ENCODE measurements around the gene AGBL4.

Gene AGBL4

DNA sequence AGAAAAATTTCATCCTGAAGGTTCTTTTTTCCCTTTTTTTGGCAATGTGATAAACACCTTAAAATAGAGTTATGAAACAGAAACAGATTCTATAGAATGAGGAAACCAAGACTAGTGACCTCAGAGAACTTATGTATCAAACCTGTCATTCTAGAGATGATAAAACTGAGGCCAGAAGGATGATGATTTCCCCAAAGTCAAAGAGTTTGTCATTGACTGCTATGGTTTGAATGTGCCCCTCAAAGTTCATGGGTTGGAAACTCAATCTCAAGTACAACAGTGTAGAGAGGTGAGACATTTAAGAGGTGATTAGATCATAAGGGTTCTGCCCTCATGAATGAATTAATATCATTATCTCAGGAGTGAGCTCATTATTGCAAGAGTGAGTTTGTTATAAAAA is 1233.4 kb downstream of the AGBL4 start:
- no peaks in the 10 kb centered on the region for H3K36me3 ChIP-seq (ENCODE audit: insufficient read depth, low read length)
- no peak for DNase-seq
- no peak for ATAC-seq (ENCODE audit: insufficient read depth, low read depth)
- H3K27ac ChIP-seq (ENCODE audit: low read length), result no peak overlapping the region
- no peak overlapping the region for H3K9ac ChIP-seq (ENCODE audit: low read depth, low read length)
- H2AFZ ChIP-seq (ENCODE audit: low read depth, low read length), result no peak overlapping the region
- H3K9me3 ChIP-seq (ENCODE audit: insufficient read depth, low read length, severe bottlenecking), result no peaks in the 10 kb centered on the region
- H4K20me1 ChIP-seq (ENCODE audit: insufficient read depth, low read length), result no peaks in the 10 kb centered on the region
- no peak overlapping the region for H3K4me2 ChIP-seq (ENCODE audit: insufficient read depth, low read length)
- H3K4me3 ChIP-seq (ENCODE audit: low read depth in 1 of 2, low read length in 2 of 2), result no peak overlapping the region
- H3K4me1 ChIP-seq (ENCODE audit: insufficient read depth, low read length), result no peaks in the 10 kb centered on the region
- peaks cover 4% of the 10 kb centered on the region for H3K27me3 ChIP-seq (ENCODE audit: insufficient read depth, low read length, poor library complexity)
- H3K79me2 ChIP-seq (ENCODE audit: insufficient read depth, low read length), result no peaks in the 10 kb centered on the region
- TF ChIP-seq EZH2 (IDR thresholded peaks at IDR 0.05; ENCODE audit: borderline replicate concordance, low read depth, low read length, severe bottlenecking), result no peak

- H3K4me1 ChIP-seq (ENCODE audit: insufficient read depth, low read length), result no peaks in the 10 kb centered on the region
- no peak overlapping the region for H2AFZ ChIP-seq (ENCODE audit: low read depth, low read length)
- H3K36me3 ChIP-seq (ENCODE audit: insufficient read depth, low read length), result no peaks in the 10 kb centered on the region
- no peak overlapping the region for H3K27ac ChIP-seq (ENCODE audit: low read length)
- H4K20me1 ChIP-seq (ENCODE audit: insufficient read depth, low read length), result no peaks in the 10 kb centered on the region
- H3K79me2 ChIP-seq (ENCODE audit: insufficient read depth, low read length), result no peaks in the 10 kb centered on the region
- DNase-seq, result no peak
- H3K9ac ChIP-seq (ENCODE audit: low read depth, low read length), result no peak overlapping the region
- no peak for ATAC-seq (ENCODE audit: insufficient read depth, low read depth)
- no peaks in the 10 kb centered on the region for H3K9me3 ChIP-seq (ENCODE audit: insufficient read depth, low read length, severe bottlenecking)
- no peak overlapping the region for H3K4me3 ChIP-seq (ENCODE audit: low read depth in 1 of 2, low read length in 2 of 2)
- TF ChIP-seq, protein P1, sequence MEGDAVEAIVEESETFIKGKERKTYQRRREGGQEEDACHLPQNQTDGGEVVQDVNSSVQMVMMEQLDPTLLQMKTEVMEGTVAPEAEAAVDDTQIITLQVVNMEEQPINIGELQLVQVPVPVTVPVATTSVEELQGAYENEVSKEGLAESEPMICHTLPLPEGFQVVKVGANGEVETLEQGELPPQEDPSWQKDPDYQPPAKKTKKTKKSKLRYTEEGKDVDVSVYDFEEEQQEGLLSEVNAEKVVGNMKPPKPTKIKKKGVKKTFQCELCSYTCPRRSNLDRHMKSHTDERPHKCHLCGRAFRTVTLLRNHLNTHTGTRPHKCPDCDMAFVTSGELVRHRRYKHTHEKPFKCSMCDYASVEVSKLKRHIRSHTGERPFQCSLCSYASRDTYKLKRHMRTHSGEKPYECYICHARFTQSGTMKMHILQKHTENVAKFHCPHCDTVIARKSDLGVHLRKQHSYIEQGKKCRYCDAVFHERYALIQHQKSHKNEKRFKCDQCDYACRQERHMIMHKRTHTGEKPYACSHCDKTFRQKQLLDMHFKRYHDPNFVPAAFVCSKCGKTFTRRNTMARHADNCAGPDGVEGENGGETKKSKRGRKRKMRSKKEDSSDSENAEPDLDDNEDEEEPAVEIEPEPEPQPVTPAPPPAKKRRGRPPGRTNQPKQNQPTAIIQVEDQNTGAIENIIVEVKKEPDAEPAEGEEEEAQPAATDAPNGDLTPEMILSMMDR (IDR thresholded peaks at IDR 0.05; ENCODE audit: borderline replicate concordance, extremely low read depth, low read length, poor library complexity, severe bottlenecking), result no peak
- TF ChIP-seq EZH2 (IDR thresholded peaks at IDR 0.05; ENCODE audit: borderline replicate concordance, low read depth, low read length, severe bottlenecking), result no peak
- peaks cover 4% of the 10 kb centered on the region for H3K27me3 ChIP-seq (ENCODE audit: insufficient read depth, low read length, poor library complexity)
- no peak overlapping the region for H3K4me2 ChIP-seq (ENCODE audit: insufficient read depth, low read length)
These were observed 1233.9 kb downstream of the AGBL4 start for GRCh38 chr1:48789903-48790302.

DNA sequence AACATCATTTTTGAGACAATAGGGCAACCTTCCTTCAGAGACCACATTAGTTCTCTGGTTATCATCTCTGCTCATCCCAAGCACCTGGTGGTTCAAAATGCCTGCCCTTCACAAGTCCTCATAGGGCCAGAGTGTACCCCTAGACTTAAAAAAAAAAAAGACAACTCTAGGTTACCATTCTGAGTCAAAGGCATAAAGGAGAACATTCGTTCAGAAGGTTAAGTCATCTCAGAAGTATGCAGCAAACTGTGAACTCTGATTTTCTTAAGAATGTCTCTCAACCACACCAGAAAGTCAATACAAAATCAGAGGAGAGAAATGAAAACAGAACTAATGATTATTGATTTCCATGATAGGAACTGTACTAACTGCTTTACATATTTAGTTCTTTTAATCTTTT is 1237.9 kb downstream of the AGBL4 start:
- H3K27me3 ChIP-seq (ENCODE audit: insufficient read depth, low read length, poor library complexity), result peaks cover 4% of the 10 kb centered on the region
- no peak for DNase-seq
- H3K36me3 ChIP-seq (ENCODE audit: insufficient read depth, low read length), result no peaks in the 10 kb centered on the region
- no peak overlapping the region for H3K4me3 ChIP-seq (ENCODE audit: low read depth in 1 of 2, low read length in 2 of 2)
- H3K4me1 ChIP-seq (ENCODE audit: insufficient read depth, low read length), result no peaks in the 10 kb centered on the region
- TF ChIP-seq, protein P1 (IDR thresholded peaks at IDR 0.05; ENCODE audit: borderline replicate concordance, extremely low read depth, low read length, poor library complexity, severe bottlenecking), result no peak
- no peak for TF ChIP-seq EZH2 (IDR thresholded peaks at IDR 0.05; ENCODE audit: borderline replicate concordance, low read depth, low read length, severe bottlenecking)
- H3K9me3 ChIP-seq (ENCODE audit: insufficient read depth, low read length, severe bottlenecking), result no peaks in the 10 kb centered on the region
- no peak overlapping the region for H3K4me2 ChIP-seq (ENCODE audit: insufficient read depth, low read length)
- no peak overlapping the region for H3K9ac ChIP-seq (ENCODE audit: low read depth, low read length)
- H4K20me1 ChIP-seq (ENCODE audit: insufficient read depth, low read length), result no peaks in the 10 kb centered on the region
- ATAC-seq (ENCODE audit: insufficient read depth, low read depth), result no peak
- no peak overlapping the region for H2AFZ ChIP-seq (ENCODE audit: low read depth, low read length)
- no peak overlapping the region for H3K27ac ChIP-seq (ENCODE audit: low read length)
- no peaks in the 10 kb centered on the region for H3K79me2 ChIP-seq (ENCODE audit: insufficient read depth, low read length)

- Histone ChIP-seq H3K9me3 (ENCODE audit: insufficient read depth, low read length, severe bottlenecking) (no peaks in the 10 kb centered on the region), H3K9ac (ENCODE audit: low read depth, low read length) (no peak overlapping the region), H3K4me2 (ENCODE audit: insufficient read depth, low read length) (no peak overlapping the region), H3K4me3 (ENCODE audit: low read depth in 1 of 2, low read length in 2 of 2) (no peak overlapping the region), H4K20me1 (ENCODE audit: insufficient read depth, low read length) (no peaks in the 10 kb centered on the region), H3K79me2 (ENCODE audit: insufficient read depth, low read length) (no peaks in the 10 kb centered on the region), H2AFZ (ENCODE audit: low read depth, low read length) (no peak overlapping the region), H3K4me1 (ENCODE audit: insufficient read depth, low read length) (no peaks in the 10 kb centered on the region), H3K27me3 (ENCODE audit: insufficient read depth, low read length, poor library complexity) (peaks cover 4% of the 10 kb centered on the region), H3K27ac (ENCODE audit: low read length) (no peak overlapping the region), H3K36me3 (ENCODE audit: insufficient read depth, low read length) (no peaks in the 10 kb centered on the region)
- DNase-seq, result no peak
- ATAC-seq (ENCODE audit: insufficient read depth, low read depth), result no peak
- no peak for TF ChIP-seq EZH2 (IDR thresholded peaks at IDR 0.05; ENCODE audit: borderline replicate concordance, low read depth, low read length, severe bottlenecking)
- TF ChIP-seq, protein P1 (IDR thresholded peaks at IDR 0.05; ENCODE audit: borderline replicate concordance, extremely low read depth, low read length, poor library complexity, severe bottlenecking), result no peak
These were observed 1239.5 kb downstream of the AGBL4 start for GRCh38 chr1:48784301-48784700.
